Muscle of leg (tissue), 11 donors: ENCODE data around the gene OTUD1. TPM values are rescaled to one million over a fixed set of nuclear protein-coding genes. Genes with fewer than 3 reads are reported as not detected.
A peak's percentile ranks its signal among the peaks of the same experiment; 100 is the strongest.

ENCODE experiments used
- DNase-seq: peaks from one replicate; pipeline ENCODE4 v3.0.0; 2013
- H3K27ac ChIP-seq: one replicate; pipeline ENCODE4 v1.5.1; 2013; ENCODE audit warnings: mild to moderate bottlenecking, low read length, control low read depth
- H3K27me3 ChIP-seq: one replicate; pipeline ENCODE4 v1.6.1; 2013; ENCODE audit warnings: low read length; ENCODE audit not compliant: control insufficient read depth, insufficient read depth
- H3K36me3 ChIP-seq: one replicate; pipeline ENCODE4 v1.6.1; 2013; ENCODE audit warnings: low read length; ENCODE audit not compliant: control insufficient read depth, insufficient read depth
- H3K4me1 ChIP-seq: one replicate; pipeline ENCODE4 v1.6.1; 2013; ENCODE audit warnings: low read length; ENCODE audit not compliant: control insufficient read depth, insufficient read depth
- H3K4me3 ChIP-seq: one replicate; pipeline ENCODE4 v1.5.1; 2013; ENCODE audit warnings: low read length, control low read depth
- H3K9me3 ChIP-seq: replicated peaks from 2 replicates; pipeline ENCODE4 v1.6.1; 2013; ENCODE audit warnings: low read depth, low read length; ENCODE audit not compliant: control insufficient read depth
- WGBS: methylation state at CpG from one replicate; pipeline ENCODE4 v1.1.5; 2013; ENCODE audit warnings: missing lambda C conversion rate; ENCODE audit not compliant: insufficient coverage; 5-methylcytosine and 5-hydroxymethylcytosine counted together
- polyA plus RNA-seq, 8 donors: library from polyadenylated mRNA; unstranded; fragments of 120-200 nt; gene quantifications; one replicate each; pipeline versions ENCODE4 v1.2.1 to v1.2.3, GENCODE V29; 2013; ENCODE audit warnings: inconsistent platforms in 1 of 8, low replicate concordance in 1 of 8; ENCODE audit not compliant: insufficient read length in 8 of 8, insufficient read depth in 1 of 8
- total RNA-seq: library from RNA; stranded (reverse); fragments of 120-200 nt; gene quantifications from one replicate; pipeline ENCODE4 v1.2.4, GENCODE V29; 2013

OTUD1 gene
- total and polyA plus RNA-seq, 9 donors: 20.7 to 118 (median 49.9) TPM

DNA sequence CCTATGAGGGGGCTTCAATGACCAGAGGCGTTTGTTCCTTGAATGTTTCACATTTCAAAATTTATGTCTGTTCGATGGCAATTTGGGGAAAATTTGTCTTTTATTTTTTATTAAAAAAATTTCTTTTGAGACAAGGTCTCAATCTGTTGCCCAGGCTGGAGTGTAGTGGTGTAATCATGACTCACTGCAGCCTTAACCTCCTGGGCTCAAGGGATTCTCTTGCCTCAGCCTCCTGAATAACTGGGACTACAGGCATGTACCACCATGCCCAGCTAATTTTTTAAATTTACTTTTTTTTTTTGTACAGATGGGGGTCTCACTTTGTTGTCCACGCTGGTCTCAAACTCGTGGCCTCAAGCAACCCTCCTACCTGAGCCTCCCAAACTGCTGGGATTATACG lies 39.7 kb downstream of the OTUD1 start:
- no peak overlapping the region for H3K27ac ChIP-seq
- H3K27me3 ChIP-seq: no peaks in the 10 kb centered on the region
- H3K9me3 ChIP-seq: no peaks in the 10 kb centered on the region
- H3K4me1 ChIP-seq: no peaks in the 10 kb centered on the region
- no peaks in the 10 kb centered on the region for H3K36me3 ChIP-seq
- DNase-seq: no peak
- H3K4me3 ChIP-seq: no peak overlapping the region
- no CpG with 5 or more reads among the region's 5 CpGs for WGBS

DNA sequence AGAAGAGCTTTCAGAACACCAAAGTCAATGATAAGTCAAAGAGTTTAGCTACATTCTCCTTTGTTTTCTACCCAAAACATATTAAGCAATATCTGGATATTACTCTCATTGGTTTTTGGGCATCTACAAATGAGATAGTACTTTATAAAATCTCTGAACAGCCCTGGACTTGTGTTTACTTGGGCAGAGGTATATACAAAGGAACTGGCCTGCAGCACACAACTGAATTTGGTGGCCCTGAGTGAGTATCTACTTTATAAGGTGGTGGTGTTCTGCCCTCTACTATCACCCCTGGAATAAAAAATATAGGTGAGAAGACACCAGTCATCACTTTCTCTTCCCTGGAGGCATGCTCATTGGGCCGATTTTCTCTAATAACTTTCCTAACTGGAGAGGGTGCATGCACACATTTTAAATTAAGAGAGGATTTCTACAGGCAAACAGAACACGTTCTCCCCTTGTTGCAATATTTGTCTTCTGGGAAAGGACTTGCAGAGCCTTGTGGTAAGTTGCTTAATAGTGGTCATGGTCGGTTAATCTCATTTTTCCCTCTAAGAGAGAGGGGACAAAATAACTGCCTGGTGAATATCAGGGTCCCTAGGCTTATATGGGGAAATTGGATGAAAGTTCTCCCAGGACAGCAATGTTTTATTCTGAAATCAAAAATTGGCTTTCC lies 41.1 kb downstream of the OTUD1 start:
- Histone ChIP-seq H3K27me3 (no peaks in the 10 kb centered on the region), H3K4me3 (no peak overlapping the region), H3K36me3 (no peaks in the 10 kb centered on the region), H3K27ac (no peak overlapping the region), H3K4me1 (no peaks in the 10 kb centered on the region), H3K9me3 (no peaks in the 10 kb centered on the region)
- DNase-seq: no peak
- WGBS: no CpG with 5 or more reads among the region's 3 CpGs

DNA sequence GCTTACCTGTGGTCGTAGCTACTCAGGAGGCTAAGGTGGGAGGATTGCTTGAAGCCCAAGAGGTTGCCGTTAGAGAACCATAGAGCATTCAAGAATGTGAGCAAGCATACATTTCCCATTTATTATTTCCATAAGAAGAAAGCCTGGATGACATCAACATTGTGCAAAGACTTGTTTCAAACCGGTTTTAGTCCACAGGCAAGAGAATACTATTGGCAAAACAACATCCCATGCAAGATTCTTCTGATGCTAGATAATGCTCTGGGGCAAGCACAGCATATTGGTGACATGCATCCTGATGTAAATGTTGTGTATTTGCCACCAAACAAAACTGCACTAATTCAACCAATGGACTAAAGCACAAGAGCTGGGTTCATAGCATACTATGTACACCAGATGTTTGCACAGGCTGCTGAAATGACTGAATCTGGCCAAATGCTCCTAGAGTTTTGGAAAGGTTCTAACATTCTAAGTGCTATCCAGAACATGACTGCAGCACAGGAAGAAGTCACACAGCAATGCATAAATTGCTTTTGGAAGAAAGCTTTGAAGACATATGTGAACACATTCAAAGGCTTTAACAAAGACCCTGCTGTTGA lies 42.6 kb downstream of the OTUD1 start:
- no peak overlapping the region for H3K4me3 ChIP-seq
- H3K27me3 ChIP-seq: no peaks in the 10 kb centered on the region
- DNase-seq: peak; percentile 3
- 100% methylated on average over 1 of the region's 3 CpGs for WGBS
- H3K27ac ChIP-seq: no peak overlapping the region
- H3K4me1 ChIP-seq: no peaks in the 10 kb centered on the region
- no peaks in the 10 kb centered on the region for H3K36me3 ChIP-seq
- no peaks in the 10 kb centered on the region for H3K9me3 ChIP-seq

DNA sequence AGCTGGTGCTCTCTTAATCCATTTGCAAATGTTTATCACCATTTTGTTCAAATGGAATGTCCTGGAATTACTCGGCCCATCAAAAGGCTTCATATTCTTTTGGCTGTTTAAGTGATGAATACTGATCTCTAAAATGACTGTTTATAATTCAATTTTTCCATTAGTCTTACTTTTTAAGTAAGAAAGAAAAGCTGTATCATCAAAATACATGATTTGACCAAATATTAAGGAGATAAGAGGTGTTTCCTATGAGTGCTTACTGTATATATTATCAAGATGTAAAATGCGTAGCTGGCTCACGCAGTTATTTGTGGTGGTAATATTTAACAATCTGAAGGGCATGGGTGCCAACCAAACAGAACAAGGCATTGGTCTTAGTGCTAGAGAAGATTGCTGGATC lies 51.2 kb downstream of the OTUD1 start:
- Histone ChIP-seq H3K9me3 (no peaks in the 10 kb centered on the region), H3K4me3 (no peak overlapping the region), H3K27me3 (no peaks in the 10 kb centered on the region), H3K27ac (no peak overlapping the region), H3K36me3 (no peaks in the 10 kb centered on the region), H3K4me1 (no peaks in the 10 kb centered on the region)
- 94% methylated on average over 2 of the region's 3 CpGs for WGBS
- no peak for DNase-seq

Other genes starting within 250 kb of the OTUD1 start
- not detected for gene PTF1A, start 246.8 kb upstream of the OTUD1 start, total RNA-seq
- not detected for gene PTF1A, start 246.8 kb upstream of the OTUD1 start, polyA plus RNA-seq
- 0.04 TPM for gene C10orf67, start 94.3 kb upstream of the OTUD1 start, total RNA-seq
- gene C10orf67, start 94.3 kb upstream of the OTUD1 start, polyA plus RNA-seq: under 1 TPM in 7 of 8 donors, not detected in 1; 0.06 to 0.37 (median 0.23) TPM